Gastroesophageal sphincter (tissue), 3 donors: ENCODE measurements around the gene SLC35F3.

Experiments used
- CTCF ChIP-seq, 4 experiments: fragments of 200-600 bp in 2 of 4; fragments of 450-650 bp in 2 of 4; sonication (generic) in 1 of 4; IDR thresholded peaks; one replicate each; pipeline ENCODE4 v1.5.1; 2017 to 2019; ENCODE audit warnings: antibody characterized with exemption in 4 of 4, mild to moderate bottlenecking in 2 of 4, moderate library complexity in 2 of 4
- EP300 ChIP-seq: sonication (generic); formaldehyde crosslinking; IDR thresholded peaks from one replicate; pipeline ENCODE4 v1.6.1; 2017; ENCODE audit warnings: antibody characterized with exemption, mild to moderate bottlenecking
- POLR2A ChIP-seq, 2 donors: fragments of 450-650 bp; IDR thresholded peaks; one replicate each; pipeline ENCODE4 v1.6.1; 2017; ENCODE audit warnings: antibody characterized with exemption in 2 of 2, mild to moderate bottlenecking in 2 of 2, moderate library complexity in 1 of 2
- POLR2AphosphoS5 ChIP-seq: sonication (generic); formaldehyde crosslinking; IDR thresholded peaks from one replicate; pipeline ENCODE4 v1.6.1; 2017; ENCODE audit warnings: antibody characterized with exemption

- no peak for TF ChIP-seq CTCF (IDR thresholded peaks at IDR 0.05)
- TF ChIP-seq POLR2AphosphoS5: no peak
- TF ChIP-seq POLR2A (IDR thresholded peaks at IDR 0.05): no peak
- TF ChIP-seq EP300: no peak
These were observed 139.6 kb downstream of the SLC35F3 start for GRCh38 chr1:234044079-234044478.
